DOHH2 (cell line): ENCODE results near the gene TUBA4B.

ENCODE experiments used
- H3F3A ChIP-seq: fragments of 200-600 bp; sonication (generic), shearing (Covaris generic); 2 replicates; pipeline ENCODE4 v1.6.0; 2016; ENCODE audit warnings: antibody characterized with exemption, mild to moderate bottlenecking; ENCODE audit not compliant: control insufficient read depth, insufficient read depth
- H3K27ac ChIP-seq: fragments of 200-600 bp; sonication (generic); 2 replicates; pipeline ENCODE4 v1.5.1; 2014; ENCODE audit warnings: low read depth, mild to moderate bottlenecking, low read length, moderate library complexity
- H3K27me3 ChIP-seq: fragments of 200-600 bp; sonication (generic); 2 replicates; pipeline ENCODE4 v1.6.1; 2014; ENCODE audit warnings: mild to moderate bottlenecking, low read length, mixed read lengths; ENCODE audit not compliant: control insufficient read depth
- H3K36me3 ChIP-seq: fragments of 200-600 bp; sonication (generic); 2 replicates; pipeline ENCODE4 v1.6.1; 2014; ENCODE audit warnings: mild to moderate bottlenecking, low read length, moderate library complexity, mixed read lengths; ENCODE audit not compliant: control insufficient read depth
- H3K4me1 ChIP-seq: fragments of 200-600 bp; sonication (generic); 2 replicates; pipeline ENCODE4 v1.6.1; 2014; ENCODE audit warnings: mild to moderate bottlenecking, low read length, mixed read lengths; ENCODE audit not compliant: control insufficient read depth
- H3K4me2 ChIP-seq: fragments of 200-600 bp; sonication (generic); 2 replicates; pipeline ENCODE4 v1.6.0; 2014; ENCODE audit warnings: mild to moderate bottlenecking, low read length, moderate library complexity
- H3K4me3 ChIP-seq: fragments of 200-600 bp; sonication (generic); 2 replicates; pipeline ENCODE4 v1.5.1; 2014; ENCODE audit warnings: mild to moderate bottlenecking, low read length, mixed read lengths
- H3K79me2 ChIP-seq: fragments of 200-600 bp; sonication (generic); 2 replicates; pipeline ENCODE4 v1.6.1; 2014; ENCODE audit warnings: mild to moderate bottlenecking, low read length, mixed read lengths; ENCODE audit not compliant: control insufficient read depth
- H3K9me2 ChIP-seq: fragments of 200-600 bp; sonication (generic); replicated peaks from 2 replicates; pipeline ENCODE4 v1.6.1; 2014; ENCODE audit warnings: mild to moderate bottlenecking, low read length, mixed read lengths; ENCODE audit not compliant: control insufficient read depth
- H3K9me3 ChIP-seq: fragments of 200-600 bp; sonication (generic); 2 replicates; pipeline ENCODE4 v1.6.1; 2014; ENCODE audit warnings: antibody characterized with exemption, low read length, mixed read lengths; ENCODE audit not compliant: control insufficient read depth, insufficient read depth
- H4K20me1 ChIP-seq: fragments of 200-600 bp; sonication (generic); 2 replicates; pipeline ENCODE4 v1.6.0; 2014; ENCODE audit warnings: low read depth, mild to moderate bottlenecking, antibody characterized with exemption, low read length, moderate library complexity; ENCODE audit not compliant: control insufficient read depth, insufficient read depth
- EZH2phosphoT487 ChIP-seq: fragments of 200-600 bp; sonication (generic); IDR thresholded peaks from 2 replicates; pipeline ENCODE4 v1.6.1; 2017; ENCODE audit warnings: borderline replicate concordance, mild to moderate bottlenecking, antibody characterized with exemption, low read length, moderate library complexity, mixed read lengths
- TF ChIP-seq, protein P1 (sequence below): fragments of 200-600 bp; sonication (generic); IDR thresholded peaks from one replicate; pipeline ENCODE4 v1.5.1; 2014; ENCODE audit warnings: antibody characterized with exemption, mild to moderate bottlenecking, low read depth, low read length; ENCODE audit not compliant: poor library complexity, severe bottlenecking

The TUBA4B gene

DNA sequence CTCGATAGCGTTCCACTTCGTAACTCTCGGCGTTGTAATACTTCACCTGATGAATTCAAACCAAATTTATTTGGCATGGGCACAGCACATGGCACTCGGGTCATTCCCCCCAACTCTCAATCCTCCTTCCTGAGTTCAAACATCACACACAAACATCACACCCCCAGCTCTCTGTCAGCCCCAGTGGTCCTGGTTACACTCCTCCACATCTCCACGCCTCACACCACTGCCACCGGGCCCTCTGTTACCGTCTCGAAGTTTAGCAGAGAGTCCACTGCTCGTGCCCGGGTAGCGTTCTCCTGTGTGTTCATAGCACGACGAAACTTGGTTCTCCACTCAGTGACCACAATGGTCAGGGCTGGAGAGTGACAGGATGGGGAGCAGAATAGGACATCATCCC lies 38.9 kb upstream of the TUBA4B start:
- H3K9me2 ChIP-seq, result no peaks in the 10 kb centered on the region

DNA sequence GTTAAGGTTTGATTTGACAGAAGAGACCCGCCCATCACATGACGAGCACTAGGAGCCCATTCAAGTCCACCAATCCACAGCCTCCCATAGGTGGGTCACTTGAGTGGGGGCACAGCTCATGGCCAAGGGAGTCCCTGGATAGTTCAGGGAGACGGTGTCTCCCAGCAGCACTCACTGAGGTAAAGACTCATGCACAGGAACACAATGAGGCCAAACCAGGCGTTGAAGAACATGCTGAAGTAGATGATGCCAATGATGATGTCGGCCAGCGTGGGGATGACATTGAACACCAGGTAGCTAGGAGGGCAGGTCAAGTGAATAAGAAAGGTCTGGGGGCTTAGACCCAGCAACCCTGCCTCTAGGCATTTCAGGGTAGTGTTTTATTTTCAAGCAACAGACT lies 38.3 kb upstream of the TUBA4B start:
- no peaks in the 10 kb centered on the region for H4K20me1 ChIP-seq
- peaks cover 65% of the 10 kb centered on the region for H3K36me3 ChIP-seq
- TF ChIP-seq EZH2phosphoT487, result no peak
- TF ChIP-seq, protein P1, sequence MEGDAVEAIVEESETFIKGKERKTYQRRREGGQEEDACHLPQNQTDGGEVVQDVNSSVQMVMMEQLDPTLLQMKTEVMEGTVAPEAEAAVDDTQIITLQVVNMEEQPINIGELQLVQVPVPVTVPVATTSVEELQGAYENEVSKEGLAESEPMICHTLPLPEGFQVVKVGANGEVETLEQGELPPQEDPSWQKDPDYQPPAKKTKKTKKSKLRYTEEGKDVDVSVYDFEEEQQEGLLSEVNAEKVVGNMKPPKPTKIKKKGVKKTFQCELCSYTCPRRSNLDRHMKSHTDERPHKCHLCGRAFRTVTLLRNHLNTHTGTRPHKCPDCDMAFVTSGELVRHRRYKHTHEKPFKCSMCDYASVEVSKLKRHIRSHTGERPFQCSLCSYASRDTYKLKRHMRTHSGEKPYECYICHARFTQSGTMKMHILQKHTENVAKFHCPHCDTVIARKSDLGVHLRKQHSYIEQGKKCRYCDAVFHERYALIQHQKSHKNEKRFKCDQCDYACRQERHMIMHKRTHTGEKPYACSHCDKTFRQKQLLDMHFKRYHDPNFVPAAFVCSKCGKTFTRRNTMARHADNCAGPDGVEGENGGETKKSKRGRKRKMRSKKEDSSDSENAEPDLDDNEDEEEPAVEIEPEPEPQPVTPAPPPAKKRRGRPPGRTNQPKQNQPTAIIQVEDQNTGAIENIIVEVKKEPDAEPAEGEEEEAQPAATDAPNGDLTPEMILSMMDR, result no peak
- H3K4me3 ChIP-seq, result no peak overlapping the region
- H3K9me3 ChIP-seq, result no peaks in the 10 kb centered on the region
- H3F3A ChIP-seq, result no peaks in the 10 kb centered on the region
- H3K27ac ChIP-seq, result no peak overlapping the region
- H3K9me2 ChIP-seq, result no peaks in the 10 kb centered on the region
- H3K27me3 ChIP-seq, result no peaks in the 10 kb centered on the region
- peaks cover 21% of the 10 kb centered on the region for H3K4me1 ChIP-seq
- H3K79me2 ChIP-seq, result peaks cover 18% of the 10 kb centered on the region
- H3K4me2 ChIP-seq, result no peak overlapping the region

More for the DNA sequence above, 38.9 kb upstream of the TUBA4B start:
- Histone ChIP-seq H3F3A (no peaks in the 10 kb centered on the region), H3K9me3 (no peaks in the 10 kb centered on the region), H3K27me3 (no peaks in the 10 kb centered on the region), H3K79me2 (peaks cover 18% of the 10 kb centered on the region), H3K27ac (no peak overlapping the region), H3K4me2 (no peak overlapping the region), H4K20me1 (no peaks in the 10 kb centered on the region), H3K4me1 (peaks cover 18% of the 10 kb centered on the region), H3K36me3 (peaks cover 65% of the 10 kb centered on the region), H3K4me3 (no peak overlapping the region)
- TF ChIP-seq, protein P1, result no peak
- TF ChIP-seq EZH2phosphoT487, result no peak

DNA sequence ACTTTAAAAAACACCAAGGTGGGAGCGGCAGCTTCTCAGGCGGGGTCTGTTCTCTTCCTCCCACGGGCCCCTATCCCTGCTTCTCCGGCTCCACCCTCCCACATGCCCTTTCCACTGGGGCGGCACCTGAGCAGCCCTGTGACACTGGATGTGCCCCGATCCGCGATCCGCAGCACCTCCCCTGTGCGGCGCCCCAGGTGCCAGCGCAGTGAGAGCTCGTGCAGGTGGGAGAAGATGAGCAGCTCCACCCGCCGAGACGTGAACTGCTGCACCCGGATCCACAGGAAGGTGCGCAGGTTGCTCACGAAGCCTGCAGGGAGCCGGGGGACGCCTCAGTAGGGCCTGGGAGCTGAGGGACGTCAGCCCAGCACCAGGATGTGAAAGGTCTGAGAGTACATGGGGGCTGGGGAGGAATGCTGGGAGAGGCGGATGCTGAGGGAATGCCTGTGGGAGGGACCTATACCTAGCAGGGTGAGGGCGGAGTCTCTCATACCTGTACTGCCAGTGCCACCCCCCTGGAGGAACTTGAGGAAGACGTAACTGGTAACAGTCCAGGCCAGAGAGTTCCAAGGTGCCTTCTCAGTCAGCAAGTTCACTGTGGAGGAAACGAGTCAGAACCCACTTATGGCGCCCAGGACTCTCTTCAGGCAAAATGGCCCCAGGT lies 37.0 kb upstream of the TUBA4B start:
- Histone ChIP-seq H3K79me2 (peaks cover 18% of the 10 kb centered on the region), H3K4me3 (no peak overlapping the region), H4K20me1 (no peaks in the 10 kb centered on the region), H3K9me3 (no peaks in the 10 kb centered on the region), H3K27me3 (no peaks in the 10 kb centered on the region), H3K4me1 (peaks cover 21% of the 10 kb centered on the region), H3K9me2 (no peaks in the 10 kb centered on the region), H3K4me2 (no peak overlapping the region), H3K27ac (no peak overlapping the region), H3K36me3 (peaks cover 66% of the 10 kb centered on the region), H3F3A (no peaks in the 10 kb centered on the region)
- TF ChIP-seq, protein P1, result no peak
- no peak for TF ChIP-seq EZH2phosphoT487
